Keratinocyte (primary cell): ENCODE results near the gene TSPAN4. TPM values are rescaled to one million over a fixed set of nuclear protein-coding genes. Genes with fewer than 3 reads are reported as not detected.

Source experiments
- DNase-seq: peaks from one replicate; pipeline ENCODE4 v3.0.0-alpha.2; 2011; ENCODE audit warnings: low read depth, missing footprints, low spot score
- FAIRE-seq: peaks from 2 replicates; lab custom pipeline; 2011; peaks lifted over from hg19 to GRCh38; lab: Jason Lieb, UNC
- H2AFZ ChIP-seq: 2 replicates; pipeline ENCODE4 v1.6.0; 2012; ENCODE audit warnings: low read length, control low read depth, inconsistent platforms; ENCODE audit not compliant: control insufficient read depth
- H3K27ac ChIP-seq: 2 replicates; pipeline ENCODE4 v1.5.1; 2011; ENCODE audit warnings: low read length; ENCODE audit not compliant: control insufficient read depth, insufficient read depth
- H3K27me3 ChIP-seq: 3 replicates; pipeline ENCODE4 v1.6.0; 2011; ENCODE audit warnings: low read length; ENCODE audit not compliant: control insufficient read depth, insufficient read depth; ENCODE audit errors: extremely low read depth
- H3K36me3 ChIP-seq, 2 experiments: 2 replicates in 1 of 2; 3 replicates in 1 of 2; pipeline ENCODE4 v1.5.1; 2011; ENCODE audit warnings: low read length in 2 of 2, mild to moderate bottlenecking in 1 of 2; ENCODE audit not compliant: control insufficient read depth in 2 of 2, insufficient read depth in 2 of 2; ENCODE audit errors: extremely low read depth in 1 of 2
- H3K4me1 ChIP-seq: 3 replicates; pipeline ENCODE4 v1.5.1; 2011; ENCODE audit warnings: low read length; ENCODE audit not compliant: control insufficient read depth, insufficient read depth; ENCODE audit errors: extremely low read depth
- H3K4me2 ChIP-seq: 3 replicates; pipeline ENCODE4 v1.6.0; 2011; ENCODE audit warnings: low read depth, low read length; ENCODE audit not compliant: control insufficient read depth, insufficient read depth; ENCODE audit errors: extremely low read depth
- H3K4me3 ChIP-seq, 3 experiments: fragments of 200-600 bp in 1 of 3; sonication (generic) in 1 of 3; 2 replicates in 2 of 3; 3 replicates in 1 of 3; pipeline ENCODE4 v1.5.1; 2011 to 2016; ENCODE audit warnings: low read length in 3 of 3, mild to moderate bottlenecking in 3 of 3, control low read depth in 2 of 3, inconsistent platforms in 1 of 3, low read depth in 1 of 3, mixed read lengths in 1 of 3, mixed run types in 1 of 3, moderate library complexity in 1 of 3; ENCODE audit not compliant: control insufficient read depth in 2 of 3, insufficient read depth in 2 of 3; ENCODE audit errors: extremely low read depth in 1 of 3
- H3K79me2 ChIP-seq: 2 replicates; pipeline ENCODE4 v1.6.0; 2012; ENCODE audit warnings: low read length; ENCODE audit not compliant: control insufficient read depth, insufficient read depth
- H3K9ac ChIP-seq: 3 replicates; pipeline ENCODE4 v1.6.0; 2011; ENCODE audit warnings: low read length; ENCODE audit not compliant: control insufficient read depth, insufficient read depth; ENCODE audit errors: extremely low read depth
- H3K9me1 ChIP-seq: 3 replicates; pipeline ENCODE4 v1.6.0; 2011; ENCODE audit warnings: low read length; ENCODE audit not compliant: control insufficient read depth, insufficient read depth; ENCODE audit errors: extremely low read depth
- H3K9me3 ChIP-seq: 2 replicates; pipeline ENCODE4 v1.5.1; 2012; ENCODE audit warnings: low read depth, low read length; ENCODE audit not compliant: control insufficient read depth
- H4K20me1 ChIP-seq: 3 replicates; pipeline ENCODE4 v1.6.0; 2011; ENCODE audit warnings: low read length; ENCODE audit not compliant: control insufficient read depth, insufficient read depth; ENCODE audit errors: extremely low read depth
- CTCF ChIP-seq, 3 experiments: IDR thresholded peaks in 1 of 3; conservative IDR thresholded peaks in 1 of 3; optimal IDR thresholded peaks in 1 of 3; 2 replicates in 2 of 3; 3 replicates in 1 of 3; pipeline versions ENCODE3 to v1.5.1; 2011; ENCODE audit warnings: low read length in 3 of 3, mild to moderate bottlenecking in 3 of 3, moderate library complexity in 2 of 3, control low read depth in 1 of 3, inconsistent platforms in 1 of 3; ENCODE audit not compliant: insufficient read depth in 2 of 3; ENCODE audit errors: extremely low read depth in 1 of 3
- EZH2 ChIP-seq: IDR thresholded peaks from one replicate; pipeline ENCODE4 v1.6.1; 2012; ENCODE audit warnings: inconsistent platforms, mild to moderate bottlenecking, low read length, moderate library complexity
- dilution Hi-C: fragments of 300-500 bp; cut with MboI; formaldehyde crosslinking; loops from one replicate; pipeline ENCODE4 v1.7.0; 2020; ENCODE audit warnings: low sequenced_read_pairs; ENCODE audit not compliant: extremely low pct_ligation_motif_present
- polyA plus RNA-seq, 5 experiments: library from polyadenylated mRNA; depleted of rRNA in 3 of 5; stranded (reverse) in 3 of 5; stranded (forward) in 1 of 5; unstranded in 1 of 5; fragments of >200 nt; gene quantifications; 1 replicate in 1 of 5; 2 replicates in 3 of 5; 3 replicates in 1 of 5; pipeline versions ENCODE4 v1.2.1 to v1.2.3, GENCODE V29; 2011 to 2012; ENCODE audit warnings: missing spikeins in 2 of 5, low read depth in 1 of 5, low replicate concordance in 1 of 5

TSPAN4 gene
- polyA plus RNA-seq, 1 donor (not counting 4 experiments of a cell fraction or from before 2014, with no cell fraction given) = 42.1 TPM

GRCh38 chr11:834371-835316 is 8.0 kb upstream of the TSPAN4 start:
- no peak overlapping the region for H2AFZ ChIP-seq
- peak overlapping the region; percentile 94 for H3K27ac ChIP-seq
- no peaks in the 10 kb centered on the region for H3K9me3 ChIP-seq
- H3K27me3 ChIP-seq = peaks cover 16% of the 10 kb centered on the region
- H3K4me2 ChIP-seq = peak overlapping the region; percentile 98
- H3K9me1 ChIP-seq = peaks cover 3% of the 10 kb centered on the region
- peaks cover 6% of the 10 kb centered on the region for H4K20me1 ChIP-seq
- dilution Hi-C loops = no loop called here
- DNase-seq (peak; percentile 83), FAIRE-seq (peak; percentile 74)
- TF ChIP-seq EZH2 (no peak), CTCF (optimal IDR thresholded peaks at IDR 0.05 in 1 of 3, IDR thresholded peaks at IDR 0.05 in 1 of 3, conservative IDR thresholded peaks at IDR 0.05 in 1 of 3; ENCODE audit: extremely low read depth in 1 of 3, insufficient read depth in 2 of 3, low read length in 3 of 3) (no peak)
- peaks cover 12 to 25% of the 10 kb centered on the region in 2 experiments for H3K36me3 ChIP-seq
- H3K4me3 ChIP-seq = peak overlapping the region; percentile 73 to 84 (median 78)
- H3K79me2 ChIP-seq = peaks cover 48% of the 10 kb centered on the region
- H3K4me1 ChIP-seq = peaks cover 42% of the 10 kb centered on the region
- H3K9ac ChIP-seq = peak overlapping the region; percentile 95

DNA sequence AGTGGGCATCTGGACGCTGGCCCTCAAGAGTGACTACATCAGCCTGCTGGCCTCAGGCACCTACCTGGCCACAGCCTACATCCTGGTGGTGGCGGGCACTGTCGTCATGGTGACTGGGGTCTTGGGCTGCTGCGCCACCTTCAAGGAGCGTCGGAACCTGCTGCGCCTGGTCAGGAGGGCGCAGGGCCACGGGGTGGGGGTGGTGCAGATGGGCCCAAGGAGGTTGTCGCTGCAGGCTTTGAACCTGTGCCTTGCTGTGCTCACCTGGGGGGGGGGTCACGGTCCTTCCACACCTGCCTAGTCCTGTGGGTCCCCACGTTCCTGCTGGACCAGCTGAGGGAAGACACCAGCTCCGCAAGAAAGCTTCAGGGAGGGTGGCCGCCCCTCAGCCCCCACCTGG is 6.4 kb upstream of the TSPAN4 start:
- TF ChIP-seq CTCF (optimal IDR thresholded peaks at IDR 0.05 in 1 of 3, IDR thresholded peaks at IDR 0.05 in 1 of 3, conservative IDR thresholded peaks at IDR 0.05 in 1 of 3; ENCODE audit: extremely low read depth in 1 of 3, insufficient read depth in 2 of 3, low read length in 3 of 3) (no peak), EZH2 (no peak)
- H2AFZ ChIP-seq = no peak overlapping the region
- H4K20me1 ChIP-seq = peaks cover 15% of the 10 kb centered on the region
- H3K4me2 ChIP-seq = no peak overlapping the region
- peaks cover 62% of the 10 kb centered on the region for H3K79me2 ChIP-seq
- no peaks in the 10 kb centered on the region for H3K9me3 ChIP-seq
- DNase-seq (no peak), FAIRE-seq (no peak)
- peaks cover 28% of the 10 kb centered on the region in 2 experiments for H3K36me3 ChIP-seq
- H3K4me3 ChIP-seq = no peak overlapping the region
- peaks cover 3% of the 10 kb centered on the region for H3K9me1 ChIP-seq
- H3K27me3 ChIP-seq = no peaks in the 10 kb centered on the region
- dilution Hi-C loops = no loop called here
- peaks cover 43% of the 10 kb centered on the region for H3K4me1 ChIP-seq
- H3K27ac ChIP-seq = no peak overlapping the region
- no peak overlapping the region for H3K9ac ChIP-seq
